K562 (cell line): ENCODE measurements around the gene SUSD3. TPM values are rescaled to one million over a fixed set of nuclear protein-coding genes. Genes with fewer than 3 reads are reported as not detected.

Experiments
- BRD9 ChIP-seq: fragments of 450-650 bp; IDR thresholded peaks from 2 replicates; pipeline ENCODE4 v1.6.1; 2018; ENCODE audit warnings: low read depth; ENCODE audit not compliant: partially characterized antibody
- BRF1 ChIP-seq: IDR thresholded peaks from 3 replicates; pipeline ENCODE4 v1.6.1; 2011; ENCODE audit warnings: borderline replicate concordance, mild to moderate bottlenecking; ENCODE audit not compliant: insufficient read length; ENCODE audit errors: extremely low read depth
- HIVEP1 ChIP-seq: fragments of 250-450 bp; sonication (Bioruptor Pico); IDR thresholded peaks from 2 replicates; pipeline ENCODE4 v1.4.0; 2020; ENCODE audit warnings: mild to moderate bottlenecking
- HNRNPLL ChIP-seq: fragments of 200-400 bp; formaldehyde crosslinking; IDR thresholded peaks from 2 replicates; pipeline ENCODE4 v1.6.1; 2017; ENCODE audit warnings: low read length, low read depth, mild to moderate bottlenecking; ENCODE audit not compliant: poor library complexity, severe bottlenecking
- KAT2B ChIP-seq: IDR thresholded peaks from one replicate; pipeline ENCODE4 v1.6.1; 2012; ENCODE audit warnings: low read depth, mild to moderate bottlenecking, control low read depth, inconsistent platforms, low read length, moderate library complexity
- NR2C1 ChIP-seq, 2 experiments: fragments of 450-650 bp; IDR thresholded peaks; 2 replicates each; pipeline ENCODE4 v1.6.1; 2017; ENCODE audit warnings: mild to moderate bottlenecking in 2 of 2, antibody characterized with exemption in 1 of 2, inconsistent platforms in 1 of 2, missing compliant biosample characterization in 1 of 2, missing genetic modification characterization in 1 of 2
- SAFB2 ChIP-seq: fragments of 200-400 bp; formaldehyde crosslinking; IDR thresholded peaks from 2 replicates; pipeline ENCODE4 v1.6.1; 2018; ENCODE audit warnings: borderline replicate concordance, low read length, low read depth, moderate library complexity; ENCODE audit not compliant: severe bottlenecking
- SMAD3 ChIP-seq: fragments of 450-650 bp; formaldehyde crosslinking; conservative IDR thresholded peaks from 2 replicates; pipeline ENCODE4 v1.4.0; 2020; ENCODE audit warnings: mild to moderate bottlenecking
- SMARCE1 ChIP-seq: fragments of 450-650 bp; IDR thresholded peaks from 2 replicates; pipeline ENCODE4 v1.7.1; 2016; ENCODE audit warnings: mild to moderate bottlenecking
- THRB ChIP-seq: fragments of 450-650 bp; formaldehyde crosslinking; conservative IDR thresholded peaks from 2 replicates; pipeline ENCODE4 v1.4.0; 2022; ENCODE audit warnings: mild to moderate bottlenecking, missing genetic modification characterization
- TSHZ1 ChIP-seq: fragments of 250-450 bp; sonication (Bioruptor Pico); IDR thresholded peaks from 2 replicates; pipeline ENCODE4 v1.4.0; 2020; ENCODE audit warnings: mild to moderate bottlenecking, moderate library complexity
- ZNF354B ChIP-seq: fragments of 250-450 bp; sonication (Bioruptor Pico); IDR thresholded peaks from 2 replicates; pipeline ENCODE4 v1.4.0; 2020
- ZNF436 ChIP-seq: fragments of 250-450, 450-650 bp; sonication (Bioruptor Pico); formaldehyde crosslinking; IDR thresholded peaks from 2 replicates; pipeline ENCODE4 v1.7.0; 2020; ENCODE audit warnings: mild to moderate bottlenecking
- ZNF507 ChIP-seq: conservative IDR thresholded peaks from 2 replicates; pipeline ENCODE4 v1.6.1; 2017; ENCODE audit warnings: missing genetic modification characterization, missing compliant biosample characterization
- ZNF699 ChIP-seq: fragments of 250-450 bp; sonication (Bioruptor Pico); IDR thresholded peaks from 2 replicates; pipeline ENCODE4 v1.8.0; 2021; ENCODE audit warnings: mild to moderate bottlenecking, moderate library complexity; ENCODE audit not compliant: insufficient replicate concordance
- polyA plus RNA-seq, 8 experiments: library from polyadenylated mRNA; depleted of rRNA in 4 of 8; stranded (reverse) in 5 of 8; unstranded in 3 of 8; fragments of >200 nt; fragmentation: Nextera tagmentation in 2 of 8; fragmentation: Illumina TruSeq in 1 of 8; extraction: Ambion mirVana in 2 of 8; extraction: Trizol in 1 of 8; gene quantifications; 2 replicates each; pipeline versions ENCODE4 v1.2.1 to v1.2.3, GENCODE V29; 2011 to 2014; ENCODE audit warnings: inconsistent platforms in 1 of 8, missing spikeins in 1 of 8
- total RNA-seq, 7 experiments: library from RNA; depleted of rRNA in 6 of 7; stranded (reverse); fragments of >200 nt in 6 of 7; fragmentation: Illumina TruSeq in 2 of 7; extraction: Trizol in 2 of 7; gene quantifications; 2 replicates each; pipeline versions ENCODE4 v1.2.1 to v1.2.3, GENCODE V29; 2011 to 2021; ENCODE audit warnings: low replicate concordance in 1 of 7
- TF ChIP-seq, protein P1 (sequence below): fragments of 250-450 bp; sonication (Bioruptor Pico); IDR thresholded peaks from 2 replicates; pipeline ENCODE4 v1.9.0; 2021; ENCODE audit warnings: mild to moderate bottlenecking
- TF ChIP-seq, protein P2 (sequence below): fragments of 250-450 bp; sonication (Bioruptor Pico); IDR thresholded peaks from 2 replicates; pipeline ENCODE4 v1.4.0; 2020; ENCODE audit warnings: mild to moderate bottlenecking
- TF ChIP-seq, protein P3 (sequence below): sonication (generic); formaldehyde crosslinking; IDR thresholded peaks from 2 replicates; pipeline ENCODE4 v1.8.0; 2022; ENCODE audit warnings: missing genetic modification reagents, mild to moderate bottlenecking, borderline replicate concordance

Gene SUSD3
- total and polyA plus RNA-seq, 9 of the 15 experiments (the other 6 are each of a cell fraction or from before 2014, with no cell fraction given) = 1.3 to 21.7 (median 11.4) TPM

- TF ChIP-seq, protein P1, sequence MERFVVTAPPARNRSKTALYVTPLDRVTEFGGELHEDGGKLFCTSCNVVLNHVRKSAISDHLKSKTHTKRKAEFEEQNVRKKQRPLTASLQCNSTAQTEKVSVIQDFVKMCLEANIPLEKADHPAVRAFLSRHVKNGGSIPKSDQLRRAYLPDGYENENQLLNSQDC = no peak
- TF ChIP-seq ZNF699 = no peak
- TF ChIP-seq ZNF436 (CRISPR knock-in tag) = no peak
- TF ChIP-seq, protein P2, sequence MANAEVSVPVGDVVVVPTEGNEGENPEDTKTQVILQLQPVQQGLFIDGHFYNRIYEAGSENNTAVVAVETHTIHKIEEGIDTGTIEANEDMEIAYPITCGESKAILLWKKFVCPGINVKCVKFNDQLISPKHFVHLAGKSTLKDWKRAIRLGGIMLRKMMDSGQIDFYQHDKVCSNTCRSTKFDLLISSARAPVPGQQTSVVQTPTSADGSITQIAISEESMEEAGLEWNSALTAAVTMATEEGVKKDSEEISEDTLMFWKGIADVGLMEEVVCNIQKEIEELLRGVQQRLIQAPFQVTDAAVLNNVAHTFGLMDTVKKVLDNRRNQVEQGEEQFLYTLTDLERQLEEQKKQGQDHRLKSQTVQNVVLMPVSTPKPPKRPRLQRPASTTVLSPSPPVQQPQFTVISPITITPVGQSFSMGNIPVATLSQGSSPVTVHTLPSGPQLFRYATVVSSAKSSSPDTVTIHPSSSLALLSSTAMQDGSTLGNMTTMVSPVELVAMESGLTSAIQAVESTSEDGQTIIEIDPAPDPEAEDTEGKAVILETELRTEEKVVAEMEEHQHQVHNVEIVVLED (CRISPR knock-in tag) = peak; percentile 12; the same call in 1 of the 2 replicates
- TF ChIP-seq HIVEP1 (CRISPR knock-in tag) = 0 out of 2 replicates have a peak, but pooled peaks have one; percentile 44
- no peak for TF ChIP-seq KAT2B
- TF ChIP-seq ZNF354B (CRISPR knock-in tag) = no peak
- no peak for TF ChIP-seq TSHZ1 (CRISPR knock-in tag)
- no peak for TF ChIP-seq BRD9
- TF ChIP-seq ZNF507 (tag) = no peak
- TF ChIP-seq BRF1 = no peak
- TF ChIP-seq SAFB2 = no peak
- TF ChIP-seq, protein P3, sequence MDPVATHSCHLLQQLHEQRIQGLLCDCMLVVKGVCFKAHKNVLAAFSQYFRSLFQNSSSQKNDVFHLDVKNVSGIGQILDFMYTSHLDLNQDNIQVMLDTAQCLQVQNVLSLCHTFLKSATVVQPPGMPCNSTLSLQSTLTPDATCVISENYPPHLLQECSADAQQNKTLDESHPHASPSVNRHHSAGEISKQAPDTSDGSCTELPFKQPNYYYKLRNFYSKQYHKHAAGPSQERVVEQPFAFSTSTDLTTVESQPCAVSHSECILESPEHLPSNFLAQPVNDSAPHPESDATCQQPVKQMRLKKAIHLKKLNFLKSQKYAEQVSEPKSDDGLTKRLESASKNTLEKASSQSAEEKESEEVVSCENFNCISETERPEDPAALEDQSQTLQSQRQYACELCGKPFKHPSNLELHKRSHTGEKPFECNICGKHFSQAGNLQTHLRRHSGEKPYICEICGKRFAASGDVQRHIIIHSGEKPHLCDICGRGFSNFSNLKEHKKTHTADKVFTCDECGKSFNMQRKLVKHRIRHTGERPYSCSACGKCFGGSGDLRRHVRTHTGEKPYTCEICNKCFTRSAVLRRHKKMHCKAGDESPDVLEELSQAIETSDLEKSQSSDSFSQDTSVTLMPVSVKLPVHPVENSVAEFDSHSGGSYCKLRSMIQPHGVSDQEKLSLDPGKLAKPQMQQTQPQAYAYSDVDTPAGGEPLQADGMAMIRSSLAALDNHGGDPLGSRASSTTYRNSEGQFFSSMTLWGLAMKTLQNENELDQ (CRISPR knock-in tag) = no peak
- no peak for TF ChIP-seq HNRNPLL
- no peak for TF ChIP-seq SMAD3 (CRISPR knock-in tag)
- TF ChIP-seq NR2C1 (IDR thresholded peaks at IDR 0.05) = no peak
- no peak for TF ChIP-seq NR2C1 (tag; IDR thresholded peaks at IDR 0.05)
- TF ChIP-seq THRB (CRISPR knock-in tag) = no peak
- TF ChIP-seq SMARCE1 = no peak
Observed at GRCh38 chr9:93134015-93134739, 75.7 kb downstream of the SUSD3 start, which contains the start of gene NINJ1 (continued).
